GM12875 (cell line): ENCODE measurements around the gene ATG9A.

Experiments used
- H3K4me3 ChIP-seq: one replicate; pipeline ENCODE4 v1.5.1; 2011; ENCODE audit warnings: low read depth, low read length, control low read depth
- CTCF ChIP-seq: IDR thresholded peaks from 2 replicates; pipeline ENCODE4 v1.5.1; 2011; ENCODE audit warnings: low read depth, mild to moderate bottlenecking, control low read depth, inconsistent platforms, low read length, moderate library complexity, borderline replicate concordance; ENCODE audit not compliant: insufficient read depth

The ATG9A gene

GRCh38 chr2:219182331-219183150 is 46.9 kb downstream of the ATG9A start:
- no peak for TF ChIP-seq CTCF
- H3K4me3 ChIP-seq = no peak overlapping the region

GRCh38 chr2:219181531-219181930 is 47.9 kb downstream of the ATG9A start:
- no peak for TF ChIP-seq CTCF
- H3K4me3 ChIP-seq = no peak overlapping the region

GRCh38 chr2:219180961-219181360 is 48.5 kb downstream of the ATG9A start:
- H3K4me3 ChIP-seq = no peak overlapping the region
- no peak for TF ChIP-seq CTCF

GRCh38 chr2:219179601-219180465 is 49.6 kb downstream of the ATG9A start:
- no peak overlapping the region for H3K4me3 ChIP-seq
- no peak for TF ChIP-seq CTCF

GRCh38 chr2:219178377-219179175 is 50.9 kb downstream of the ATG9A start:
- peak overlapping the region; percentile 64 for H3K4me3 ChIP-seq
- TF ChIP-seq CTCF = no peak

GRCh38 chr2:219177552-219178376 is 51.7 kb downstream of the ATG9A start, which contains the start of gene RETREG2:
Gene RETREG2, plus strand, starts transcription at chr2:219178275. Its CDS starts 78 bp downstream, at chr2:219178353.
- peak; percentile 66; the same call in 1 of the 2 replicates for TF ChIP-seq CTCF
- H3K4me3 ChIP-seq = peak within 1 kb of the TSS; percentile 64
